ENCODE results near the gene APOL1. TPM values are rescaled to one million over a fixed set of nuclear protein-coding genes. Genes with fewer than 3 reads are reported as not detected.

Gene APOL1
- polyA plus RNA-seq, 1 donor from 2014 or later, result not detected

DNA sequence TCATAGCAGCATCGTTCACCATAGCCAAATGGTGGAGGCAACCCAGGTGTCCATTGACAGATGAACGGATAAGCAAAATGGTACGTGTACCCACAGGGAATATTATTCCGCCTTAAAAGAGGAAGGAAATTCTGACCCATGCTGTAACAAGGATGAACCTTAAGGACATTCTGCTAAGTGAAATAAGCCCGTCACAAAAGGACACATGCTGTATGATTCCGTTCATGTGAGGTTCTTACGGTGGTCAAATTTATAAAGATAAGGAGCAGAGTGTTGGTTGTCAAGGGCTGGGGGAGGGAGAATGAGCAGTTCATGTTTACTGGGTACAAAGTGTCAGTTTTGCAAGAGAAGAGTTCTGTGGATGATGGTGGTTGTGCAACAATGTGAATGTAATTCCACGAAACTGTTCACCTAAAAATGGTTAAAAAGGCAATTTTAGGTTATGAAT, 26.3 kb downstream of the APOL1 start:
- H3K27me3 ChIP-seq (ENCODE audit: insufficient read depth, low read depth, low read length), result no peaks in the 10 kb centered on the region
- no peaks in the 10 kb centered on the region for H3F3A ChIP-seq (ENCODE audit: insufficient read depth, low read length, poor library complexity, severe bottlenecking)
- no peak overlapping the region for H2AFZ ChIP-seq (ENCODE audit: low read depth, low read length)
- no peaks in the 10 kb centered on the region for H3K9me3 ChIP-seq (ENCODE audit: low read length)
- no peak overlapping the region for H3K9ac ChIP-seq (ENCODE audit: low read length)
- H3K4me3 ChIP-seq (ENCODE audit: low read length), result no peak overlapping the region
- H3K4me2 ChIP-seq (ENCODE audit: low read length), result no peak overlapping the region
- no peaks in the 10 kb centered on the region for H3K79me2 ChIP-seq (replicated peaks; ENCODE audit: insufficient read depth, low read length)
- no peak for TF ChIP-seq RAD21 (conservative IDR thresholded peaks at IDR 0.05)
- no peak for TF ChIP-seq TAF1 (IDR thresholded peaks at IDR 0.05; ENCODE audit: low read depth)
- TF ChIP-seq EZH2 (IDR thresholded peaks at IDR 0.05; ENCODE audit: borderline replicate concordance, insufficient read depth, low read length, poor library complexity, severe bottlenecking), result no peak
- TF ChIP-seq, protein P1, sequence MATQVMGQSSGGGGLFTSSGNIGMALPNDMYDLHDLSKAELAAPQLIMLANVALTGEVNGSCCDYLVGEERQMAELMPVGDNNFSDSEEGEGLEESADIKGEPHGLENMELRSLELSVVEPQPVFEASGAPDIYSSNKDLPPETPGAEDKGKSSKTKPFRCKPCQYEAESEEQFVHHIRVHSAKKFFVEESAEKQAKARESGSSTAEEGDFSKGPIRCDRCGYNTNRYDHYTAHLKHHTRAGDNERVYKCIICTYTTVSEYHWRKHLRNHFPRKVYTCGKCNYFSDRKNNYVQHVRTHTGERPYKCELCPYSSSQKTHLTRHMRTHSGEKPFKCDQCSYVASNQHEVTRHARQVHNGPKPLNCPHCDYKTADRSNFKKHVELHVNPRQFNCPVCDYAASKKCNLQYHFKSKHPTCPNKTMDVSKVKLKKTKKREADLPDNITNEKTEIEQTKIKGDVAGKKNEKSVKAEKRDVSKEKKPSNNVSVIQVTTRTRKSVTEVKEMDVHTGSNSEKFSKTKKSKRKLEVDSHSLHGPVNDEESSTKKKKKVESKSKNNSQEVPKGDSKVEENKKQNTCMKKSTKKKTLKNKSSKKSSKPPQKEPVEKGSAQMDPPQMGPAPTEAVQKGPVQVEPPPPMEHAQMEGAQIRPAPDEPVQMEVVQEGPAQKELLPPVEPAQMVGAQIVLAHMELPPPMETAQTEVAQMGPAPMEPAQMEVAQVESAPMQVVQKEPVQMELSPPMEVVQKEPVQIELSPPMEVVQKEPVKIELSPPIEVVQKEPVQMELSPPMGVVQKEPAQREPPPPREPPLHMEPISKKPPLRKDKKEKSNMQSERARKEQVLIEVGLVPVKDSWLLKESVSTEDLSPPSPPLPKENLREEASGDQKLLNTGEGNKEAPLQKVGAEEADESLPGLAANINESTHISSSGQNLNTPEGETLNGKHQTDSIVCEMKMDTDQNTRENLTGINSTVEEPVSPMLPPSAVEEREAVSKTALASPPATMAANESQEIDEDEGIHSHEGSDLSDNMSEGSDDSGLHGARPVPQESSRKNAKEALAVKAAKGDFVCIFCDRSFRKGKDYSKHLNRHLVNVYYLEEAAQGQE (IDR thresholded peaks at IDR 0.05; ENCODE audit: borderline replicate concordance), result no peak
- TF ChIP-seq MXI1 (conservative IDR thresholded peaks at IDR 0.05; ENCODE audit: poor library complexity, severe bottlenecking), result no peak
- no peak for TF ChIP-seq POLR2AphosphoS5 (IDR thresholded peaks at IDR 0.05)
- TF ChIP-seq, protein P2, sequence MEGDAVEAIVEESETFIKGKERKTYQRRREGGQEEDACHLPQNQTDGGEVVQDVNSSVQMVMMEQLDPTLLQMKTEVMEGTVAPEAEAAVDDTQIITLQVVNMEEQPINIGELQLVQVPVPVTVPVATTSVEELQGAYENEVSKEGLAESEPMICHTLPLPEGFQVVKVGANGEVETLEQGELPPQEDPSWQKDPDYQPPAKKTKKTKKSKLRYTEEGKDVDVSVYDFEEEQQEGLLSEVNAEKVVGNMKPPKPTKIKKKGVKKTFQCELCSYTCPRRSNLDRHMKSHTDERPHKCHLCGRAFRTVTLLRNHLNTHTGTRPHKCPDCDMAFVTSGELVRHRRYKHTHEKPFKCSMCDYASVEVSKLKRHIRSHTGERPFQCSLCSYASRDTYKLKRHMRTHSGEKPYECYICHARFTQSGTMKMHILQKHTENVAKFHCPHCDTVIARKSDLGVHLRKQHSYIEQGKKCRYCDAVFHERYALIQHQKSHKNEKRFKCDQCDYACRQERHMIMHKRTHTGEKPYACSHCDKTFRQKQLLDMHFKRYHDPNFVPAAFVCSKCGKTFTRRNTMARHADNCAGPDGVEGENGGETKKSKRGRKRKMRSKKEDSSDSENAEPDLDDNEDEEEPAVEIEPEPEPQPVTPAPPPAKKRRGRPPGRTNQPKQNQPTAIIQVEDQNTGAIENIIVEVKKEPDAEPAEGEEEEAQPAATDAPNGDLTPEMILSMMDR (IDR thresholded peaks at IDR 0.05; ENCODE audit: poor library complexity, severe bottlenecking), result no peak
- TF ChIP-seq EP300 (conservative IDR thresholded peaks at IDR 0.05; ENCODE audit: poor library complexity, severe bottlenecking), result no peak
- no peak for TF ChIP-seq SMC3 (conservative IDR thresholded peaks at IDR 0.05; ENCODE audit: poor library complexity)
- H3K9me2 ChIP-seq (ENCODE audit: insufficient read depth, low read length), result no peaks in the 10 kb centered on the region
- no peaks in the 10 kb centered on the region for H4K20me1 ChIP-seq (ENCODE audit: insufficient read depth)
- no peaks in the 10 kb centered on the region for H3K36me3 ChIP-seq (ENCODE audit: insufficient read depth, low read length)
- no peak overlapping the region for H3K27ac ChIP-seq (ENCODE audit: low read length)

DNA sequence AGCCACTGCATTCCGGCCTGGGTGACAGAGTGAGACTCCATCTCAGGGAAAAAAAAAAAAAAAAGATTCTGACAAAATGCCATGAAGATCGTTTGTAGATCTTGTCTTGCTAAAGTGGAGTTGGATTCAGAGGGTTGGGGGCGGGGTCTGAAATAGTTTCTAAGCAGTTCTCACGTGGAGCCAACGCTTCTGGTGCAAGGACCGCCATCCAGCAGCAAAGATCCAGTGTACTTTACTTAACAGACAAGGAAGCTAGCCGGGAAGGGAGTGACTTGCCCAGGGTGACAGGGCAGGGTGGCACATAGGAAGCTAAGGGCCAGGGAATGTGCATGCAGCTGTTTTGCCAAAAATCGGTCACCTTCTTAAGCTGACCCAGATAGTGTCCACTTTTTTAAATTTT, 27.4 kb downstream of the APOL1 start:
- no peak overlapping the region for H3K27ac ChIP-seq (ENCODE audit: low read length)
- H3F3A ChIP-seq (ENCODE audit: insufficient read depth, low read length, poor library complexity, severe bottlenecking), result no peaks in the 10 kb centered on the region
- no peaks in the 10 kb centered on the region for H3K9me2 ChIP-seq (ENCODE audit: insufficient read depth, low read length)
- no peak overlapping the region for H3K9ac ChIP-seq (ENCODE audit: low read length)
- no peaks in the 10 kb centered on the region for H3K27me3 ChIP-seq (ENCODE audit: insufficient read depth, low read depth, low read length)
- H3K4me3 ChIP-seq (ENCODE audit: low read length), result no peak overlapping the region
- no peaks in the 10 kb centered on the region for H4K20me1 ChIP-seq (ENCODE audit: insufficient read depth)
- H3K4me2 ChIP-seq (ENCODE audit: low read length), result no peak overlapping the region
- no peaks in the 10 kb centered on the region for H3K9me3 ChIP-seq (ENCODE audit: low read length)
- no peak overlapping the region for H2AFZ ChIP-seq (ENCODE audit: low read depth, low read length)
- H3K79me2 ChIP-seq (replicated peaks; ENCODE audit: insufficient read depth, low read length), result no peaks in the 10 kb centered on the region
- TF ChIP-seq, protein P1 (IDR thresholded peaks at IDR 0.05; ENCODE audit: borderline replicate concordance), result no peak
- TF ChIP-seq EZH2 (IDR thresholded peaks at IDR 0.05; ENCODE audit: borderline replicate concordance, insufficient read depth, low read length, poor library complexity, severe bottlenecking) (no peak), MXI1 (conservative IDR thresholded peaks at IDR 0.05; ENCODE audit: poor library complexity, severe bottlenecking) (no peak), SMC3 (conservative IDR thresholded peaks at IDR 0.05; ENCODE audit: poor library complexity) (no peak), POLR2AphosphoS5 (IDR thresholded peaks at IDR 0.05) (no peak), EP300 (conservative IDR thresholded peaks at IDR 0.05; ENCODE audit: poor library complexity, severe bottlenecking) (no peak), TAF1 (IDR thresholded peaks at IDR 0.05; ENCODE audit: low read depth) (no peak), RAD21 (conservative IDR thresholded peaks at IDR 0.05) (no peak)
- TF ChIP-seq, protein P2 (IDR thresholded peaks at IDR 0.05; ENCODE audit: poor library complexity, severe bottlenecking), result no peak
- H3K36me3 ChIP-seq (ENCODE audit: insufficient read depth, low read length), result no peaks in the 10 kb centered on the region
